Measurements from ENCODE around the gene MGST2.

The MGST2 gene

GRCh38 chr4:139645458-139645857, 20.2 kb upstream of the MGST2 start:
- DNase-seq, result no peak

GRCh38 chr4:139647184-139647583, 18.4 kb upstream of the MGST2 start:
- DNase-seq, result no peak

GRCh38 chr4:139647952-139648351, 17.7 kb upstream of the MGST2 start:
- no peak for DNase-seq

- DNase-seq, result no peak
These were observed 14.1 kb upstream of the MGST2 start for GRCh38 chr4:139651282-139652194.

GRCh38 chr4:139654516-139654915, 11.1 kb upstream of the MGST2 start:
- no peak for DNase-seq

- no peak for DNase-seq
These were observed 10.5 kb upstream of the MGST2 start for GRCh38 chr4:139655116-139655515.

GRCh38 chr4:139656614-139657486, 8.8 kb upstream of the MGST2 start:
- DNase-seq, result no peak

GRCh38 chr4:139658185-139658584, 7.4 kb upstream of the MGST2 start:
- DNase-seq, result no peak

GRCh38 chr4:139658586-139659382, 6.8 kb upstream of the MGST2 start:
- no peak for DNase-seq

GRCh38 chr4:139659735-139660424, 5.7 kb upstream of the MGST2 start:
- no peak for DNase-seq

- no peak for DNase-seq
These were observed 5.0 kb upstream of the MGST2 start for GRCh38 chr4:139660568-139661043.

GRCh38 chr4:139663561-139664138, 2.0 kb upstream of the MGST2 start:
- DNase-seq, result no peak

GRCh38 chr4:139664442-139664841, 1.2 kb upstream of the MGST2 start:
- DNase-seq, result no peak

GRCh38 chr4:139665079-139665689, 435 bp upstream of the MGST2 start:
- DNase-seq, result no peak

- DNase-seq, result no peak
These were observed 1.2 kb downstream of the MGST2 start for GRCh38 chr4:139666735-139667281.

- DNase-seq, result no peak
These were observed 2.4 kb downstream of the MGST2 start for GRCh38 chr4:139668036-139668435.

- no peak for DNase-seq
These were observed 3.1 kb downstream of the MGST2 start for GRCh38 chr4:139668658-139669201.

GRCh38 chr4:139669335-139669734, 3.7 kb downstream of the MGST2 start:
- DNase-seq, result no peak

- DNase-seq, result no peak
These were observed 4.3 kb downstream of the MGST2 start for GRCh38 chr4:139669890-139670289.

GRCh38 chr4:139670775-139671174, 5.2 kb downstream of the MGST2 start:
- no peak for DNase-seq

- no peak for DNase-seq
These were observed 6.6 kb downstream of the MGST2 start for GRCh38 chr4:139672215-139672614.
